SK-N-SH treated with all-trans-retinoic acid at 6 μM for 48 hours (cell line): ENCODE measurements around the gene ARHGAP26.

Source experiments
- ATAC-seq: fragments of 200-7000 bp; cut with Tn5 transposase; 3 replicates; pipeline ENCODE4 v1.9.1; 2020; ENCODE audit warnings: mild to moderate bottlenecking, moderate library complexity
- ARNTL ChIP-seq: fragments of 450-650 bp; formaldehyde crosslinking; IDR thresholded peaks from 2 replicates; pipeline ENCODE4 v1.5.0; 2020; ENCODE audit warnings: low read depth, mild to moderate bottlenecking, moderate library complexity, borderline replicate concordance
- BACH2 ChIP-seq: fragments of 250-450 bp; sonication (Bioruptor Pico); IDR thresholded peaks from 2 replicates; pipeline ENCODE4 v1.9.0; 2021; ENCODE audit warnings: mild to moderate bottlenecking, borderline replicate concordance
- CSRNP3 ChIP-seq: fragments of 250-450 bp; sonication (Bioruptor Pico); IDR thresholded peaks from 2 replicates; pipeline ENCODE4 v1.5.1; 2021; ENCODE audit warnings: mild to moderate bottlenecking, moderate library complexity
- ESRRG ChIP-seq: fragments of 250-450 bp; sonication (Bioruptor Pico); IDR thresholded peaks from 2 replicates; pipeline ENCODE4 v1.6.1; 2021; ENCODE audit warnings: mild to moderate bottlenecking
- GLIS3 ChIP-seq: fragments of 250-450 bp; sonication (Bioruptor Pico); IDR thresholded peaks from 2 replicates; pipeline ENCODE4 v1.5.0; 2020; ENCODE audit warnings: mild to moderate bottlenecking, moderate library complexity
- OSR1 ChIP-seq: fragments of 250-450 bp; sonication (Bioruptor Pico); IDR thresholded peaks from 2 replicates; pipeline ENCODE4 v1.8.0; 2022; ENCODE audit warnings: moderate library complexity, mild to moderate bottlenecking, inconsistent platforms
- PATZ1 ChIP-seq: fragments of 250-450 bp; sonication (Bioruptor Pico); IDR thresholded peaks from 2 replicates; pipeline ENCODE4 v1.8.0; 2020; ENCODE audit warnings: mild to moderate bottlenecking, moderate library complexity, borderline replicate concordance
- RARB ChIP-seq: fragments of 250-450 bp; sonication (Bioruptor Pico); IDR thresholded peaks from 2 replicates; pipeline ENCODE4 v1.8.0; 2021; ENCODE audit warnings: mild to moderate bottlenecking, moderate library complexity
- SNAI2 ChIP-seq: fragments of 250-450 bp; sonication (Bioruptor Pico); IDR thresholded peaks from 2 replicates; pipeline ENCODE4 v1.5.0; 2020; ENCODE audit warnings: mild to moderate bottlenecking, moderate library complexity
- TCF4 ChIP-seq: fragments of 250-450 bp; sonication (Bioruptor Pico); IDR thresholded peaks from 2 replicates; pipeline ENCODE4 v1.8.0; 2021; ENCODE audit warnings: mild to moderate bottlenecking, moderate library complexity, borderline replicate concordance
- TOX ChIP-seq: fragments of 250-450 bp; sonication (Bioruptor Pico); IDR thresholded peaks from 2 replicates; pipeline ENCODE4 v1.8.0; 2021; ENCODE audit warnings: mild to moderate bottlenecking, moderate library complexity, borderline replicate concordance
- TSHZ2 ChIP-seq: fragments of 250-450 bp; sonication (Bioruptor Pico); IDR thresholded peaks from 2 replicates; pipeline ENCODE4 v1.5.0; 2020; ENCODE audit warnings: mild to moderate bottlenecking, moderate library complexity
- ZC3H10 ChIP-seq: fragments of 250-450 bp; sonication (Bioruptor Pico); IDR thresholded peaks from 2 replicates; pipeline ENCODE4 v1.5.1; 2021; ENCODE audit warnings: mild to moderate bottlenecking, moderate library complexity
- ZFP3 ChIP-seq: fragments of 250-450 bp; sonication (Bioruptor Pico); IDR thresholded peaks from 2 replicates; pipeline ENCODE4 v1.5.0; 2020; ENCODE audit warnings: mild to moderate bottlenecking, moderate library complexity
- ZFP30 ChIP-seq: fragments of 450-650 bp; formaldehyde crosslinking; IDR thresholded peaks from 2 replicates; pipeline ENCODE4 v1.5.0; 2022; ENCODE audit warnings: mild to moderate bottlenecking, moderate library complexity
- ZNF70 ChIP-seq: fragments of 450-650 bp; formaldehyde crosslinking; IDR thresholded peaks from 2 replicates; pipeline ENCODE4 v1.5.0; 2020; ENCODE audit warnings: mild to moderate bottlenecking, moderate library complexity
- ZNF8 ChIP-seq: fragments of 450-650 bp; formaldehyde crosslinking; IDR thresholded peaks from 2 replicates; pipeline ENCODE4 v1.5.0; 2020; ENCODE audit warnings: mild to moderate bottlenecking, moderate library complexity

ARHGAP26 gene

DNA sequence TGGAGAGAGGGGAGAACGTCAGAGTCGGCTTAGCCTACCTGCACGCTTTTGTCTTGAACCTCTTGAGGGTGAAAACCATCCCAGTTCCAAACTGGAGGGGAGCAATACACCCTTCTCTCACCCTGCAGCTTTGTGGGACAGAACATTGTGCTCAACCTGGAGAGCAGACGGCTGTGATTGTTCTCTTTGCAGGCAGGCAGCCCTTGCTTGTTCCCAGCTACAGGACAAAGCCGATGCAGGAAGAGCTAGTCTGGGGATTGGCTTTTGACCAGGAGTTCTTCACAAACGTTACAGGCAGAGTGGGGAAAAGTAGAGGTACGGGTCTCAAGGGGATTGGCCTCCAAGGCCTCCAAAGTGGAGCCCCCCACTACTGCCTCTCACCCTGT is 33.9 kb upstream of the ARHGAP26 start:
- ATAC-seq: no peak
- TF ChIP-seq RARB (CRISPR knock-in tag) (no peak), ZFP3 (no peak), GLIS3 (CRISPR knock-in tag) (no peak), CSRNP3 (CRISPR knock-in tag) (no peak), PATZ1 (CRISPR knock-in tag) (no peak), ZNF8 (no peak), TCF4 (CRISPR knock-in tag) (no peak), ZC3H10 (CRISPR knock-in tag) (no peak)

- no peak for TF ChIP-seq TCF4 (CRISPR knock-in tag)
- no peak for ATAC-seq
Measured at GRCh38 chr5:142737179-142737578, 33.0 kb upstream of the ARHGAP26 start.

DNA sequence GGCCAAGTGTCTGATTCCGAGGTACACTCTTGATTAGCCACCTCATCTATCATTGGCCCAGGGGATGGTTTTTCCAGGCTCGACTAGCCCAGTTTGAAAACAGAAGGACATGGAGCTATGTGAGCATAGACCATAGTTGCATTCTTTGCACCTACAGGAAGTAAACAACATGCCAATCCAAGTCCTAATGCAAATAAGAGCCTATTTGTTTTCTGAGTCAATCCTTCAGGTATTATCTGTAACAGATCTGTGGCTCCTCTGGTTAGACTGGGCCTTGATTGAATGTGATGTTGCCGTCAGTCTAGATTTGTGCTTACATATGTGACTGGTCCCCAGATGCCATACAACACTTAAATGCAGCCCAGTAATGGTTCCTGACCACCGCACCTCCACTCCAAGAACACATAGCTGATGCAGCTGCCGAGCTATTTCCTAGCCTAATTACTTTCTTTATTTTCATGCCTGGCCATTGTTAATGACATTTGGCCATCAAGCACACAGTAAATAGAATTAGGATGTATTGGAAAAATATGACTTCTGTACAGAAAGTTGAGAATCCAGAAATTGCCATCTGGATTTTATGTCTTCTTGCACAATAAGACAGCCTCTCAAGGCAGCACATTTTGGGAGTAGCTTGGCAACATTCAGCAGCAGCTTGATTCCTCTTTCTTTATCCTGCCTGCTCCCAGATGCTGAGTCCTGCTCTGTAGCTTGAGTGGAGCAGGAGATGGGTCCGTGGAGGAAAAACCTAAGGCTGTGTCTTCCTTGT is 29.5 kb upstream of the ARHGAP26 start:
- no peak for TF ChIP-seq TCF4 (CRISPR knock-in tag)
- no peak for TF ChIP-seq CSRNP3 (CRISPR knock-in tag)
- peak; percentile 5; the same call in 1 of the 2 replicates for TF ChIP-seq ZC3H10 (CRISPR knock-in tag)
- TF ChIP-seq TOX (CRISPR knock-in tag): peak; percentile 46; the same call in 1 of the 2 replicates
- TF ChIP-seq, all 23 proteins: peak for 2
- peak; percentile 87 for ATAC-seq

DNA sequence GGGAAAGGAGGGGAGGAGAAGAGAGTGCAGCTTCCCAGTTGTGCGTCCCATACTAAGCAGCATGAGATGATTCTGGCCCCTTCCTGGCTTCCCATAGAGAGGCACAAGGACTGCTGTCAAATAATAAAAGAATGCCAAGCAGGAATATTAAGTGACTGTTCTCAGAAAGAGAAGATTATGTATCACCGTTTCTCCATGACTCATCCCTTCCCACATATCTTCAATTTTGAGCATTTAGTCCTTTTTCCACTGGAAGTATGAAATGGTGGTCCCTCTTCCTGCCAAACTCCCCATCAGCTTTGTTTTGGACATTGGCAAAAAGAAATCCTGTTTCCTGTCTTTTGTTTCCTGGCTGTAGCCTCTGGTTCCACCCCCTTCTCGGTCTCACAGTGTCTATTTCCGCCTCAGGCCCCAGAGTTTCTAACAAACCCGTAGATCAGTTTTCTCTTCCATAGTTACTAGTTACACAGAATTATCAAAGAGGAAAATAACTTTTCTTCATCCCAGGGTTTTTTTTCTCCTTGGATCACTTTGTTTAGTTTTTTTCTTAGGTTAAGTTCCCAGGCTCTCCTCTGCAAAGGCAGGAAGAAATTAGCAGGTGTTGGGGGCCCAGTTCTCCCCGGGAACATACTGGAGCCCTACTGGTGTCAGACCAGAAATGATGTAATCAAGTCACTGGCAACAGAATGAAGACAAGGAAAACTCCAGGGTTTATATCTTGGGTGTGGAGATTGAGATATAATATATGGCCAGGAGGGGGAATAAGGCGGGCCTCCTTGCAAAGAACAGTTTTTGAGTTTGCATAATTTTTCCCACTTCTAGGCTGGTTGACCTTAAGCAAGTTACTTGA is 26.4 kb upstream of the ARHGAP26 start:
- TF ChIP-seq TCF4 (CRISPR knock-in tag): no peak
- no peak for TF ChIP-seq OSR1 (CRISPR knock-in tag)
- TF ChIP-seq BACH2 (CRISPR knock-in tag): no peak
- TF ChIP-seq ARNTL (CRISPR knock-in tag): no peak
- TF ChIP-seq CSRNP3 (CRISPR knock-in tag): no peak
- ATAC-seq: peak; percentile 14

- ATAC-seq: no peak
- TF ChIP-seq OSR1 (CRISPR knock-in tag) (no peak), ESRRG (CRISPR knock-in tag) (no peak), TCF4 (CRISPR knock-in tag) (no peak), GLIS3 (CRISPR knock-in tag) (no peak), ZFP30 (no peak), ZNF70 (CRISPR knock-in tag) (no peak), PATZ1 (CRISPR knock-in tag) (no peak), RARB (CRISPR knock-in tag) (no peak), TSHZ2 (CRISPR knock-in tag) (no peak), CSRNP3 (CRISPR knock-in tag) (no peak), SNAI2 (CRISPR knock-in tag) (no peak)
Measured at GRCh38 chr5:142745268-142745667, 24.9 kb upstream of the ARHGAP26 start.
